Activated CD8-positive, alpha-beta memory T cell treated with anti-CD3 and anti-CD28 coated beads, Interleukin-2, amount 50 U/mL, for 48 hours (primary cell): ENCODE measurements around the gene KANSL3.
"Not testable (repeated sequence)": the region's sequence is repeated elsewhere in the genome, so short reads cannot be mapped to it uniquely, and the experiment has no call there.

ENCODE experiments used
- DNase-seq: peaks from one replicate; pipeline ENCODE4 v3.0.0-alpha.2; 2020

KANSL3 gene

DNA sequence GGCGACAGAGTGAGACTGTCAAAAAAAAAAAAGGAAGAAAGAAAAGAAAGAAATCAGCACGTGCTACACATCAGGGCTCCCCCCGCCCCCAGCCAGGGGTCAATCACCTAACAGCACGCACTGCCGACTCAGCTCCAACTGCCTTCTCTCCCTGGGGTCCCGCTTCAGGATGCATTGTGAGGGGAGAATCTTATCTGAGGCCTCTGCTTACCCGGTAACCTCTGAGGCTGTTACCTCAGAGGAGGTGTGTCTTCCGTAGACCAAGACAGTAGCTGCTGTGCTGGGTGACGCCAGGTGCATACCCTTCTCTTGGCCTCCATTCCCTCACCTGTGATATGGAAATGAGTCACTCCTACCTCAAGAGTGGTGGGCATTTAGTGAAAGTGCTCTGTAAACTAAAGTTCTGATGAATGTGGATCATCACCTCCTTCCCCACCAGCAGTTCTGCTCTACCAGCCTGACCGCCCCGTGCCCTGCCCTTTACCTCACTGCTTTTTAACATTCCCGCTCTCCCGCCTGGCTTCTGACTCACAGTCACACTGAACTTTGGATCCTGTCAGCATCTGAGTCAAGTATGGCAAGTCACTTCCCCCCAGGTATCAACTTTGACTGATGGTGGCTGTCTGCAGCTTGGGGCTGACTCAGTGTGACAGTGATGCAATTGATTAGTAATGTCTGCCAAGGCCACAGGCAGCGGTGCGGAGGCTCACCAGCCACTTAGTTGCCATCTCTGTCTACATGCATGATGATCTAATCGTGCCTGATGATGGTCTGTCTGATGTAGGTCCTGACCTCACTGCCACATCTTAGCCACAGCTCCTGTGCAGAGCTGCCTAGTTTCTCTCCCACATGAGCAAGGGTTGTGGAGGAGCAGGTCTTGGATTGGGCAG is 81.4 kb downstream of the KANSL3 start:
- peak; percentile 80 for DNase-seq

DNA sequence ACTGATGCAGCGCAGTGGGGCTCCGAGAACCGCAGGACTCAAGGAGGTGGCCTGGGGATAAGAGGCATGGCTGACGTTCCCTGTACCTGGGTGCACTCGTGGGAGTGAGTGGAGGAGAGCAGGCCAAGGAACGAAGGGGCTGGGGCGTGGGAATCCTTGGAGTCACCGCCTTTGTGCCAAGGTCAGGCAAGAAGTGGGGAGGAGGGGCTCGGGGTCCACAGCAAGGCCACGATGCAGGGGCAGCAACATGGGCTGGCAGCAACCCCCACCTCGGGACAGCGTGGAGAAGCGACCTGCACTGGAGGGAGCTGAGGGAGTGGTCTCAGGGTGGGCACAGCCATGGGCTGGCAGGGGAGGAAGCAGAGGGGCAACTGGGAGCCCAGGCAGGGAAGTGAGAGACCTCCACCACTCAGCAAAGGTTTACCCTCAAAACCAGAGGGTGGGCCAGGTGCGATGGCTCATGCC is 82.9 kb downstream of the KANSL3 start:
- peak; percentile 57 for DNase-seq

DNA sequence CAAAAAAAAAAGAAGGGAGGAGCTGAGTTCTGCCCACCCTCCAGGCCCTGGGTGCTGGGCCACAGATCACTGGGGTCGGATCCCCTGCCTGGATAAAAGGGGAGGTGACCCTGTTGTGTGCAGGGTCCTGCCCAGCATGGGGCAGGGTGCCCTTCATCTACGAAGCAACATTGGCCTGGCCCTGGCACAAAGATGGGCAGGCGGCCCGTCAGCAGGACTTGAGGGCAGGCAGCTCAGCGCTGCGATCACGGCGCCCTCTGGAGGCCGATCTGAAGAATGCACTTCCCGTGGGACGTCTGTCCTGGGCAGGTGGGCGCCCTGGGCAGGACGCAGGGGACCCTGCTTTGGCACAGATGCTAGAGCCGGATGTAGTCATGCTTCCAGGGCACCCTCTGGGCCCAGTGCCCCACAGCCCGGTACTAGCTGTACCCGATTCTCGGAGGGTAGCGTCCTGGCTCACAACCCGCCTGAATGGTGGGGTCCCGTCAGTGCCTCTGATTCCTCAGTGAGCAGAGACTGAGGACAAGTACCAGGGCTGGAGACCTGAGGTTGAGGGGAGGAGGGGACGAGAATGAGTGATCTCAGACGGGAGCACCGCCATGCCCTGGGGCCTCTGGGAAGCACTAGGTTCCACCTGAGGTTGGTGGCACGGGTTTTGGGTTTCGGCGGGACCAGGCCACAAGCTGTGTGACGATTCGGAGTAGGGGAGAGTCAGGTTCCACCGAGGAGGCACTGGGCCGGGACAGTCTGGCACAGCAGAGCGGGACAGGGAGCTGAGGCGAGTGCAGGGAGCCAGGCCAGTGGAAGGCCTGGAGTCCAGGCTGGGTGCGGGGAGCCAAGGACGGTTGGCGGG is 83.6 kb downstream of the KANSL3 start:
- DNase-seq, result peak; percentile 88

DNA sequence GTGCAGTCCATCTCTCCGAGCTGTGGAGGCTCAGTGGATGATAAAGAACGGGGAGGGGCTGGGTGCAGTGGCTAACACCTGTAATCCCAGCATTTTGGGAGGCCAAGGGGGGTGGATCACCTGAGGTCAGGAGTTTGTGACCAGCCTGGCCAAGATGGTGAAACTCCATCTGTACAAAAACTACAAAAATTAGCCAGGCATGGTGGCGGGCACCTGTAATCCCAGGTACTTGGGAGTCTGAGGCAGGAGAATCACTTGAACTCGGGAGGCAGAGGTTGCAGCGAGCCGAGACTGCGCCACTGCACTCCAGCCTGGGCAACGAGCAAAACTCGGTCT is 84.2 kb downstream of the KANSL3 start:
- DNase-seq, result not testable (repeated sequence)

DNA sequence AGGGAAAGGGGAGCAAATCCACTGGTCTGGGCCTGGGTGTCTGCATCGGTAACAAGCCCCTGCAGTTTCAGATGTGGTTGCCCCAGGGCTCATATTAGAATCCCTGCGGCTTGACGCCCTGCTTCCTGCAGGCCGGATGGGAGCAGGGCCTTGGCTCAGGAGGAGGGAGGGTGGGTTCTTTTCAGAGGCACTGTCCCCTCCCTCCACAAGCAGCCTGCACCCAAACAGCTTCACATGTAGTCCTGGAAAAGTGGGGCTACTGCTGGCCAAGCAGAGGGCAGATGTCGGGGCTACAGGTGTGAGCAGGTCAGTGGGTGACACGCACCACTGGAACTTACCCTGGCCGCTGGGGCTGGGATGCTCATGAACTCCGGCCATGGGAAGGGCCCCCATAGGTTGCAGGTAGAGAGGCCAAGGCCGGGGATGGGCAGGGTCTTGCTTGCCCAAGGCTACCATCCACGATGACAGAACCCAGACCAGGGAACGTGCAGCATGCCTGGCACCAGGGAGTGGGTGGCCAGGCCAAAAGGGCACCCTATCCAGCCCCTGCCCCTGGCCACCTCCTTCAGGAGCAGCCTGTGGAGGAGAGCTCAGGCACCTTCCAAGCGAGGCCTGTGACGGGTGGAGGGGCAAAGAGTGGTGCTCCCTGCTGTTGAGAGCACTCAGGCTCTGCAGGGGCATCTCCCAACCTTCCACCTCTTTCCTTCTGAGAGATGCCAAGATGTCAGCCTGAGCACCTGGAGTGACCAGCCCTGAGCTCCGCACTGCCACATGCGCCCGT is 84.7 kb downstream of the KANSL3 start:
- DNase-seq, result peak; percentile 72

DNA sequence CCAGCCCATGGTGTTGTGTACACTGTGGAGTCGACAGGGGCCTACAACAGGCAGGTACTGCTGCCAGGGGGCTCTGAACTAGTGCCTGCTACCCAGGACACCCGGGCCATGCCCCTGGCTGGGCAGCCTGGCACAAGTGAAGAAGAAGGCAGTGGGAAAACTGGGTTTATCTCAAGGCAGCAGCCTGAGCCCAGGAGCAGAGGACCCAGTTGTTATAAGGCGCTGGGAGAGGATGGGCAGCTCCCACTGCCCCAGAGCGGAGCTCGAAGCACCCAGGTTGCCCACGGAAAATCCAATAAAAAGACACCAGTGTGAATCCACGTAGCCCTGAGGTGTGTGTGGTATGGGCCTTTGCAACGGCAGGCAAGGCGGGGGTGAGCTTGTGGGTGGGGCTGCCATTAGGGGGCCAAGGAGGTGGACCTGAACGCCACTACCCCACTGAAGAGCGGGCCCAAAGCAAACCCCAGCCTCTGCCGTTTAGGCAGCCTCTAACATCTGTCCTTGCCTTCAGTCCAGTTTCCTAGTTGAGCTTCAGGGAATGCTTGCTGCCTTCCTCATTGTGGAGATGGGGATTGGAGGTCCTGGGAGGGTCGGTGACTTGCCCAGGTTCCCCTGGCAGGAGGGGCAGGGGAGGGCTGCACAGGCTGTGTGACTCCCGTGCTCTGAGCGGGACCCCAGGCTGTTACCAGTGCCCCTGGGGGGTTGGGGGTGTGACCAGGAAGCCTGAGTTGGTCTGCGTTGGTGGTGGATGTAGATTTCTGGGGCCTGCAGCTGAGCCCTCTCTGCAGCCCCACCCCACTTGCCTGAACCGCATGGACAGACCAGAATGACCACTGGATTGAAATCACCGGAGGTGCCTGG is 85.6 kb downstream of the KANSL3 start:
- peak; percentile 67 for DNase-seq

DNA sequence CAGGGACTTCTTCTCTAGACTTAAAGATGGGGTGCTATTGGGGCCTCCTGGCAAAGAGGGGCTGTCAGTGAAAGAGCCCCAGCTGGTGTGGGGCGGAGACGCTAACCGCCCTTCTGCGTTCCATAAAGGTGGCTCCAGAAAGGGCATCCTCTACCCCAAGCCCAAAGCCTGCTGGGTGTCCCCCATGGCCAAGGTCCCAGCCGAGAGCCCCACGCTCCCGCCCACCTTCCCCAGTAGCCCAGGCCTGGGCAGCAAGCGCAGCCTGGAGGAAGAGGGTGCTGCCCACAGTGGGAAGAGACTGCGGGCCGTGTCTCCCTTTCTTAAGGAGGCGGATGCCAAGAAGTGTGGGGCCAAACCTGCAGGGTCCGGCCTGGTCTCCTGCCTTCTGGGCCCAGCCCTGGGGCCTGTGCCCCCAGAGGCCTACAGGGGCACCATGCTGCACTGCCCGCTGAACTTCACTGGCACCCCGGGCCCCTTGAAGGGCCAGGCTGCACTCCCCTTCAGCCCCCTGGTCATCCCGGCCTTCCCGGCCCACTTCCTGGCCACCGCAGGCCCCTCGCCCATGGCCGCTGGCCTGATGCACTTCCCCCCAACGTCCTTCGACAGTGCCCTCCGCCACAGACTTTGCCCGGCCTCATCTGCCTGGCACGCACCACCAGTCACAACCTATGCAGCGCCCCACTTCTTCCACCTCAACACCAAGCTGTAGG is 86.4 kb downstream of the KANSL3 start:
- peak; percentile 60 for DNase-seq

DNA sequence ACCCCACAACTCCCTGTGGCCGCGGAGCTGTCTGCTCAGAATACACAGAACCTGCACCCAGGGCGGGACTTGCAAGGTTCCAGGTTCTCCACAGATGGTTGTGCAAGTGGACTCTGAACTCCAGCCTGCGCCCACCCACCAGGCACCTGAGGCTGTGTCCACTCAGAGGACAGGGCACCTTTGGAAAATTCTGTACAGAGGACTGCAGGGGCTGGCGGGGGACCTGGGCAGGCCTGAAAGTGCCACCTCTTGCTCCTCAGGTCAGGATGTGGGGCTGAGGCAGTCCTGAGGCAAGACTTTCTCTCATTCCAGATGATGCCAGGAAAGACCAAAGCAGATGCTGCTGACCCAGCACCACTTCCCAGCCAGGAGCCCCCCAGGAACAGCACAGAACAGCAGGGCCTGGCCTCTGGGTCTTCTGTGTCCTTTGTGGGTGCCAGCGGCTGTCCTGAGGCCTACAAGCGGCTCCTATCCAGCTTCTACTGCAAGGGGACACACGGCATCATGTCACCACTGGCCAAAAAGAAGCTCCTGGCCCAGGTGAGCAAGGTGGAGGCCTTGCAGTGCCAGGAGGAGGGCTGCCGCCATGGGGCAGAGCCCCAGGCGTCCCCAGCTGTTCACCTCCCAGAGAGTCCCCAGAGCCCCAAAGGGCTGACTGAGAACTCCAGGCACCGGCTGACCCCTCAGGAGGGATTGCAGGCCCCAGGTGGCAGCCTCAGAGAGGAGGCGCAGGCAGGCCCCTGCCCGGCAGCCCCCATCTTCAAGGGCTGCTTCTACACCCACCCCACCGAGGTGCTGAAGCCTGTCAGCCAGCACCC is 87.1 kb downstream of the KANSL3 start:
- peak; percentile 54 for DNase-seq

DNA sequence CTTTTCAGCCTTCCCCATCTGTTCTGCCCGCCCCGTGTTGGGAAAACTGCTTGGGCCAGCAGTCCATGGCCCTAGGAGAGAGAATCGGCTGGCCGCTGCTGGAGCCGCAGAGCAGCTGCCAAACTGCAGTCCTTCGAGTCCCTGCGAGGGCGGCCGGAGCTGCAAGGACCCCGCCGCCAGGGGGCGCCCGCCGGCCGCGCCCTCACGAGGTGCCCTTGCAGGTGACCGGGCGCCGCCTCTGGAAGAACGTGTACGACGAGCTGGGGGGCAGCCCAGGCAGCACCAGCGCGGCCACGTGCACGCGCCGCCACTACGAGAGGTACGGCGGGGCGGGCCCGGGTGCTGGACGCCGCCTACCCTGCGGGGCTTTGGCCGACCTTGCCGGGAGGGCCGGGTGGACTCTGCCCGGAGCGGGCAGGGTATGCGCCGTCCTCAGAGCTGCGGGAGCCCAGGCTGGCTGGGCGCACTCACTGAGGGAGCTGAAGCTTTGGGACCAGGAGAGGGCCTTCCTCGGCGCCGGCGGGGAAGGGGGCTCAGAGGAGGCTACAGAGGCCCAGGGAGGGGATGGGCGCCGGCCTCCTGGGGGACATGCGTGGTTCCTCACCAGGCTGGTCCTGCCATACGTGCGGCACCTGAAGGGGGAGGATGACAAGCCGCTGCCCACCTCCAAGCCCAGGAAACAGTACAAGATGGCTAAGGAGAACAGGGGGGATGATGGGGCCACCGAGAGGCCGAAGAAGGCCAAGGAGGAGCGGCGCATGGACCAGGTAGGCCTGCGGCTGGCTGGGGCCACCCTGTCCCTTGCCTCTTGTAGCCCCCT is 87.9 kb downstream of the KANSL3 start:
- peak; percentile 65 for DNase-seq

DNA sequence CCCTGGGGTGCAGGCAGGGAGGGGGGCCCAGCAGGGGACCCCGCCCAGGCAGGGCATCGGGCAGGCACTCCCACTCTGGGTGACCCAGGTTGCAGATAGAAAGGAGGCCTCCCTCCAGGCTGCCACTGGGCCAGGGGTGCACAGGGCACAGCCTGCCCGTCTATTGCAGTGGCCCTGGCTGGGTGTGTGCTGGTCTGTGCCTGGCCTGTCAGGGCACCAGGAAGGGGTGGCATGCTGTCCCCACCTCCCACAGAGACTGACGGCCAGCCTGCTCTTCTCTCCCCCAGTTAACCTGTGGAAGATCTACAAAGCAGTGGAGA is 88.7 kb downstream of the KANSL3 start:
- no peak for DNase-seq

DNA sequence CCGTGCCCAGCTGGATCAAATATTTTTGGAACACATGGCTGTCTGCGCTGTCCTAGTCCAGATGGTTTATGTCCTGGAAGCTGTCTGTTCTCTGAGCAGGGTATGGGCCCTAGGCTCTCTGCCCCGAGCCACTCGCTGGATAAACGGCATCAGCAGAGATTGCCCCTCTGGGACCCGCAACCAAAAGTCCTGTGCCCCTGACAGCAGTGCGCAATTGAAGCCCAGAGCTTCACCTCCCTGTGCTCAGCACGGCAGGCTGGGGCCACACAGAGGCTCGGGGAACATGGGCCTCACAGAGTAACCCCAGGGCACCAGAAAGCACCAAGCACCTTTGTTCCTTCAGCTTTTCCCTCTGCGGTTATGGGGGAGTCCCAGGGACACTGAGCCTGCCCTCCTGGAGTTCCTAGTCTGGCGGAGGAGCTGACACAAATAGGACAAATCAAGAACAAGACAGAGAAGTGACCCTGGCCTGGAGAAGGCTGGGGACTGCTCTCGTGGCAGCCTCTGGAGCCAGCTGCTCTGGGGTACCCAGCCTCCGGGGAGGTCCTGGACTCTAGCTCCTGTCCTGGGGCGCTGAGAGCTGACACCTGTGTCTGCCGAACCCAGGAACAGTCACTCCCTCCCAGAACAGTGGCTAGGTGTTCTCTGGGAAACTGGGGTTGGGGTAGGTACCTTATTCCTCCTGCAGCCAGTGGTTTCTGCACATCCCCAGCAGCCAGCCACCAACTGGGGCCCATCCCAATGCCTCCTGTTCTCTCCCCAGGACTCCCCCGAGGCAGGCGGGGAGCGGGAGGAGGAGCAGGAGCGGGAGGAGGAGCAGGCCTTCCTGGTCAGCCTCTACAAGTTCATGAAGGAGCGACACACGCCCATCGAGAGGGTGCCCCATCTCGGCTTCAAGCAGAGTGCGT is 89.3 kb downstream of the KANSL3 start:
- DNase-seq, result peak; percentile 55

DNA sequence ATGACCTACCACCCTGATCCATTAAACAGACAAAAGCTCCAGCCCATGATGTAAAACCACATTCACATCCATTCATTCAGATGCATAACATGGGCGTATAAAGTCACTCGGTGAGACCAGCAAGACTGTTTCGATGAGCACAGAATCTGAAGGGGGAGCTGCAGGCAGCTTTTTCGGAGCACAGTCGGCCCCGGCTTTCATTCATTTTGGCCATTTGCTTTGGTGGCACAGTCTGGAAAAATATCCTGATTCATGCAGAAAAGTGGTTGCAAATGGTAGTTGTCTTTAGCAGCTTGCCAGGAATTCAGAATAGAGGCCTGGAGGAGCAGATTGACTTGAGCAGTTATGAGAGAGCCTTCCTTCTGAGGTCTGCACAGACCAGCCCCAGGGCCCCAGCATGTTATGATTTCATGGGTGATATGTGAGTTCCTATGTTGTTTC is 90.4 kb downstream of the KANSL3 start:
- peak; percentile 48 for DNase-seq

DNA sequence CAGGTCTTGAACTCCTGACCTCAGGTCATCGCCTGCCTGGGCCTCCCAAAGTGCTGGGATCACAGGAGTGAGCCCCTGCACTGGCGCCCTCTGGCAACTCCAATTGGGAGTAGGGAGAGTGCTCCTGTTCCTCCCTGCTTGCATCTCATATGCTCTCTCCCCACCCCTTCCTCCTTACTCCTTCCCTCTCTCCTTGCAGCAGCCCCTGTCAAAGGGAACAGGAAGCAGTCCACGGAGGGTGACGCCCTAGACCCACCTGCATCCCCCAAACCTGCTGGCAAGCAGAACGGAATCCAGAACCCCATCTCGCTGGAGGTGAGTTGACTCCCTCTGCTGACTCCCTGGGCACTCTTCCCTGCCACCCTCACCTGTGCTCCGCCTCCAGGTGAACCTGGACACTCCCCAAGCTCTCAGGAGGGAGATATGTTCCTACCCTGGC is 90.9 kb downstream of the KANSL3 start:
- DNase-seq, result peak; percentile 53

DNA sequence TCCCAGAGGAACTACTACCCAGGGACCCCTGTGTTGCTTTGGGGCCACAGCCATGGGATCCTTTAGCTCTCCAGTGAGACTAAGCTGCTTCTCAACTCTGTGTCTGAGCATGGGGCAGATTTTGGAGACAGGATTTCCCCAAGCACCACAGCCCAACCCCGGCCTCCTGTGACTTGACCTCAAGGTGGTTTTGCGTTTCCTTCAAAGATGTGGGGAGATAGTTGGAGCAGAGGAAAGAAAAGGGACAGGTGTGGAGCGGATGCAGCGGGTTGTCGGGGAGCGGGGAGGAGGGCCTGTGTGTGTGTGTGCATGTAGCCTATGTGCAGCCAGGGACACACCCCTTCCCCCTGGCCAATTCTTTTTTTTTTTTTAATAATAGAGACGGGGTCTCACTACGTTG is 91.3 kb downstream of the KANSL3 start:
- DNase-seq, result peak; percentile 57

DNA sequence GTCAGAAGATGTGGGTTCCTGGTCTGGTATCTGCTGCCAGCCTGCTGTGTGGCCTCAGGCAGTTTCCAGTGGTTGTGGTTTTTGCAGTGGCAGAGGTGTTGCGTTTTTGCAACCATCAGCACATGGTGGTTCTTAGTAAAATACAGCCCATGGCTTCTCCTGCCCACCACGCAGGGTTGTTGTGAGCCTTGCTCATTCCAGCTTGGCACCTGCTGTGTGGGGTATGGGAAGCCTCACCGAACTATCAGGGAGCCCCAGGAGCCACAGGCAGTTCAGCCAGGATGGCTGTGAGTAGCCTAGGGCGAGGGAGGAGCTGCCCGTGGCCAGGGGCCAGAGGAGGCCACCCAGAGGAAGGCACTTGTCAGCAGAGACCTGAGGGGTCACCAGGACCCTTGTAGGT is 91.8 kb downstream of the KANSL3 start:
- no peak for DNase-seq
